Stimulated activated CD8-positive, alpha-beta memory T cell treated with anti-CD3 and anti-CD28 coated beads, Interleukin-4, amount 100 ng/mL, for 4 hours (primary cell): ENCODE measurements around the gene ALPG.

ENCODE experiments used
- DNase-seq, 2 donors: peaks; one replicate each; pipeline ENCODE4 v3.0.0-alpha.2; 2020; ENCODE audit warnings: low read depth in 2 of 2, low spot score in 1 of 2

The ALPG gene

DNA sequence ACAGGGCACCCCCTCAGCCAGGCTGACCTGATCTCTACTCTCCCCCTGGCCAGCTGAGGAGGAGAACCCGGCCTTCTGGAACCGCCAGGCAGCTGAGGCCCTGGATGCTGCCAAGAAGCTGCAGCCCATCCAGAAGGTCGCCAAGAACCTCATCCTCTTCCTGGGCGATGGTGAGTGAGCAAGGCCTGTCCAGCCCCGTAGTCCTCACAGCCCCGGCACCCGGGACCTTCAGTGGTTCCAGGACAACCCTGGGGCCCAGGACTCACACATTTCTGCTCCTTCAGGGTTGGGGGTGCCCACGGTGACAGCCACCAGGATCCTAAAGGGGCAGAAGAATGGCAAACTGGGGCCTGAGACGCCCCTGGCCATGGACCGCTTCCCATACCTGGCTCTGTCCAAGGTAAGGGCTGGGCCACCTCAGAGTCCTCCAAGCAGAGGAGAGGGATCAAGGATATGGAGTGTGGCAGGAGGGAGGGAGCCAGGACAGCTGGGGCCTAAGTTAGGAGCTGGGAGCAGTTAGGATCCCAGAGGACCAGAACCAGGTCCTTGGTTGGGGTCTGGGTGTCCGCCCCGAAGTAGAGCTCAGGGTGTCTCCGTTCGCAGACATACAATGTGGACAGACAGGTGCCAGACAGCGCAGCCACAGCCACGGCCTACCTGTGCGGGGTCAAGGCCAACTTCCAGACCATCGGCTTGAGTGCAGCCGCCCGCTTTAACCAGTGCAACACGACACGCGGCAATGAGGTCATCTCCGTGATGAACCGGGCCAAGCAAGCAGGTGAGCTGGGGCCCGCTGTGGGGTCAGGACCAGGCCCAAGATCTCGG lies 49.9 kb downstream of the ALPG start:
- DNase-seq, result no peak

DNA sequence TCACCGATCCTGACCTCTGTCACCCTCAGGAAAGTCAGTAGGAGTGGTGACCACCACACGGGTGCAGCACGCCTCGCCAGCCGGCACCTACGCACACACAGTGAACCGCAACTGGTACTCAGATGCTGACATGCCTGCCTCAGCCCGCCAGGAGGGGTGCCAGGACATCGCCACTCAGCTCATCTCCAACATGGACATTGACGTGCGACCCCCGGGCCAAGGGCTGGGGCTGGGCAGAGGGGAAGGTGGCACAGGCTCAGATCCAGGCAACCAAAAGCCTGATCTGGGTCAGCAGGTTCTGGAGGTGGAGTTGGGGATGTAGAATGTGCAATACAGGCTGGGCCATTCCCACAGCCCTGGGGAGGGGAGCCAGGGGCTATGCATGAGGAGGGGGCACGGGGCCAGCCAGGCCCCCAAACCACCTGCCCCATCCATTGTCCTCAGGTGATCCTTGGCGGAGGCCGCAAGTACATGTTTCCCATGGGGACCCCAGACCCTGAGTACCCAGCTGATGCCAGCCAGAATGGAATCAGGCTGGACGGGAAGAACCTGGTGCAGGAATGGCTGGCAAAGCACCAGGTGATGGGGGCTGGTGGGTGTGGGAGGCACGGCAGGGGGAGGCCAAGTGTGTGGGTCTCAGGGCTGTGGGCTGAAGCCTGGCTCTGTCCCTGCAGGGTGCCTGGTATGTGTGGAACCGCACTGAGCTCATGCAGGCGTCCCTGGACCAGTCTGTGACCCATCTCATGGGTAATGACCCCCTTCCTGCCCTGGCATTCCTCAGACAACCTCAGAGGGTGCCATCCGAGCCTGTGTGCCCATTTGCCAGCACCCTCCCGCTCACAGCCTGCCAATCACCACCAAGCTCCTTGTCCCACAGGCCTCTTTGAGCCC lies 50.7 kb downstream of the ALPG start:
- no peak for DNase-seq

- no peak for DNase-seq
These were observed 51.5 kb downstream of the ALPG start for GRCh38 chr2:232458051-232458660.

GRCh38 chr2:232458661-232459418 lies 52.2 kb downstream of the ALPG start:
- DNase-seq, result no peak

DNA sequence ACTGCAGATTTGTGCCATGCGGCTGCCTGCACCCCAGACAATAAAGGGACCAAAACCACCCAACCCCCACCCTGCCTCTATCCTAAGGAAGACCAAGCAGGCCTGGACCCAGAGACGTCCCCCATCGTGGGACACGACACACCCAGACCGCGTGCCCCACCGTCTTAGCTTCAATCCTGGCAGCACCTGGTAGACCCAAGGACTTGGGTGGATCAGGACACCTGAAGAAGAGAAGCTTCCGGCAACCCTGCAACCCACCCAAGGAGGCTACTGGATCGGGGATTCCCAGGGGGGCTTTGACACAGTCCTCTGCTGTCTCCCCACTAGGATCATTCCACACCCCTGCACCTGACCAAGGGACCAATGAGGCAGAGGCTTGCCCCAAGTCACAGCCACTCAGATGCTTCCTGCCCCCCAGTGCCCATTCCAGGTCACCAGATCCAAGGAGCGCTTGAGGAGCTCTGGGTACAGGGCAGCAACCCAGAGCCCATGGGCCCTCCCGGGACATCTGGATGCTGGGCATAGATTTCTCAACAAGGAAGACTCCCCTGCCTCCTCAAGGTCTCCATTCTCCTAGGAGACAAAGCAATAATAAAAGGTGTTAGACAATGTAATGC lies 52.9 kb downstream of the ALPG start:
- no peak for DNase-seq

DNA sequence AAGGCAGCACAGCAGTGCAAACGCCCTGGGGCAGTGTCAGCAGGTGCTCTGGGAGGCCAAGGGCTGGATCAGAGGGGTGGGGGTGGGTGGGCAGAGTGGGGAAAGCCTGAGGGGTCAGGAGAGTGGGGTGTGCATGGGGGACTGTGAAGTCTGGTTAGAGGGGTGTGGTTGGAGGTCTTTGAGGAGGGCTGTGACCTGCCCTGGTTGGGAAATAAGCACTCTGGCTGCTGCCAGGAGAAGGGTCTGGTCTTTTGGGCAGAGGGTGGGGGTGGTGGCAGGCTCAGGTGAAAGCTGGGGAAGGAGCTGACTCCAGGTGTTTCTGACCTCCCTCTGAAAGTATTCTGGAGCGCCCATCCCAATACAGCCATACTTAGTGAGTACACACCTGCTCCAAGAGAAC lies 53.5 kb downstream of the ALPG start:
- no peak for DNase-seq
